HG03460 (cell line): ENCODE results near the gene PTGR3.

Source experiments
- ATAC-seq: cut with Tn5 transposase; IDR thresholded peaks from one replicate; pipeline ENCODE4 v1.9.1; 2021; ENCODE audit not compliant: unreplicated experiment

The PTGR3 gene

DNA sequence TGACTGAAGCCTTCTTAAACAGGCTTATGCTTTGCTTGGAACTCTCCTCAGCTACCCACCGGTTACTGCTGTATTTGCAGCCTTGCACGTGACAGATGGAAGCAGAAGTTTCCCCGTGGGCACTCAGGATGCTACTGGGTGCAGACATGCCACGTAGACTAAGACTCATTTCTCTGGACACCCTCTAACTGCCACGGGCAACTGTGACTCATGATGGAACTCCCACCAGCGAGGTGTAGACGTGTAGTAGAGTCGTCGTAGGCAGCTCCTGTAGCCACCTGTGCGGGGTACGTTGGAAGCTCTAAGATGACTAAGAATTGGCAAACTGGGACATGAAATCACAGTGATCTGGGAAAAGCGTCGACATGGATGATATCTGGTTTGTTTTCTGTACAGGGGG is 29.2 kb upstream of the PTGR3 start:
- ATAC-seq = no peak

DNA sequence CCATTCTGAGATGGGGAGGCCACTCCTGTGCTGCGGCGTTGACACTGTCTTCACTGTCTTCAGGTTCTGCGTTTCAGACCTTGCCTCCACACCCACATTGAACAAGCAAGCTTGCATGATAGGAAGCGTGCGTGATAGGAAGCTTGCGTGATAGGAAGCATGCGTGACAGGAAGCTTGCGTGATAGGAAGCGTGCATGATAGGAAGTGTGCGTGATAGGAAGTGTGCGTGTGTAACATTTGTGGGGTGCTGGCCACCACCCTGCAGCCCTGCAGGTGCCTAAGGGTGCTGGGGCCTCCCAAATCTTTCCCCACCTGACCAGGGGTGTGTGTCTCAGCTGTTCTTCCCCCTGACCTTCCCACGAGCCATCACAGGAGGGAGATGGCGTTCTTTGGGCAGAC is 27.0 kb upstream of the PTGR3 start:
- no peak for ATAC-seq

DNA sequence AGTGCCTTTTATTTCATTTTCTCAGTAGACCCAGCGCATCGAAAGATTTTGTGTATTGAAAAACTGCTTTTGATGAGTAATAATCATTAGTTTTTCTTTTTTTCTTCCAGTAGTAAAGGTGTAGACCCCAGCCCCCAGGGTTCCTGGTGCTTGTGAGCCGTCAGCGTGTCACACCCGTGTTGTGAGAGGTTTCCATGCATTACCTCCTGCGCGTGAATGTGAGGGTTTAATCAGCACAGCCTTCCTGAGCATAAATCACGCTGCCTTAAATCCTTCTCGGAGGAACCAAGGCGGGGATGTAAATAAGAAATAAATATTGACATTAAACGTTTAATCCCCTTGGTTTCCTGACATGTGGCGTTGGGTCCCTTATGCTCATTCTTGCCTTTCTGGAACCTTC is 26.0 kb upstream of the PTGR3 start:
- ATAC-seq = no peak

DNA sequence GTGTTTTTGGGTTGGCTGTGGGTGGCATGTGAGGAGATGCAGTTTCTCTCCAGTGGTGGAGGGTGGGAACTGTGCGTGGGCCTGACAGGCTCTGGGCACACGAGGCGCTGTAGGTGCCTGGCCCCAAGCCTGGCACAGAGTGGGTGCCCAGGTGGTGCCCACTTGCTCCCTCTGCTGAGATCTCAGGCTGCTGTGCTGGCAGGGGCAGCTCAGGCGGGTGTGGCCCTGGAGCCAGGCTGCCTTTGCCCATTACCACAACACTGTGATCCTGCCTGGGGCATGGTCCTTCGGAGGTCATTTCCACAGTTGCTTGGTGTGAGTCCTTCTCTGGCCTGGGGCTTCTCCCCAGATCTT is 22.1 kb upstream of the PTGR3 start:
- no peak for ATAC-seq

DNA sequence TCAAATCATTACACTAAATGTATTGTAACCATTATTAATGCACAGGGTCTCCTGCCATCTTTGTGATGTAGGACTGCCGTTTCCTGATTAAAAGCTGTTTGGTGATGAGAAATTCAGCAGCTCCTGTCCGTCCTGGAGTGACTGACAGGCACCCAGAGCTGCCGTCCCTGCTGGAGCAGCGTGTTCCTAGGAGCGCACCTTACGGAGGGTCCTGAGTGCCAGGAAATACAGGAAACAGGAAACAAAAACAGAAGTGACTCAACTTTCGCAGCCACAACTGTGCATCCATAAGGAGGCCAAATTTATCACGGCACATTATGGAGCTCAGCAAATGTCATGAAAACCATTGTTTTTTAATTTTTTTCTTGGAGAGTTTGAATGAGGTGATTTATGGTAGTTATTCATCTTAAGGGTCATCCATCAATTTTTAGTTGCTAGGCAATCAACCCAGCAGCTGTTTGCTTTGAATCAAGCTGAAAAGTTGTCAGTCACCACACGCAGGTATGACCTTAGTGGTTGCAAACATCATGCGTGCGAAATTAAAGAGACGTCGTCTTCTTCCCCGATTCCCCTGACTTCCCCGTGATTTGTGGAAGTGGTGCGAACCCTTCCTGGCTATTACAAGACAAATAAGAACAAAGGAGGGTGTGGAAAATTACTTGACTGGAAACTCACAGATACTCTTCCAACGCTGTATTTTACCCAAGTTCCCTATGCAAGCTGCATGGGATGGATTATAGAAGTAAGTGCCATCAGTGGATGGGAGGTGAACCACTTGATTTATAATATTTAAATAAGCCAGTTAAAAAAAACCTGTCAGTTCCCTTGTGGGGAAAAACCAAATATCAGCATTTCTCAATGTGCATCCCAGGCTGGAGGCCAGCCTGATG is 21.5 kb upstream of the PTGR3 start:
- ATAC-seq = no peak

DNA sequence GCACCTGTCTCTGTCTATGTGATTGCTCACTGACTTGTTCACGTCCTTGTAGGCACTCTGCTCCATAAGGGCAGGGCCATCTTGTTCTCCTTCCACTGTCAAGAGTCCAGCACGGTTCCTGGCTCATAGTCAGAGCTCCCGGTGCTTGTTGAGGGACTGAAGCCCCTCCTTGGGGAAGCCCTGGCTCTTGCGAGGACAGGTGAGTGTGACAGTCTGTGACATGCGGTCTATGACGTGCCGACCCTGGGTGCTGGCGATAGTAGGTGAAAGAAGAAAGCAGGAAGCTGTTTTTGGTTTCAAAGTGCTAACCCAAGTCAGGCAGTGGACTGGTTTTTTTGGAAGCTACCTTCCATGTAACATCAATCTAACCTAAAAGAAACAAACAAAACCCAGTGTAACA is 20.5 kb upstream of the PTGR3 start:
- ATAC-seq = no peak

DNA sequence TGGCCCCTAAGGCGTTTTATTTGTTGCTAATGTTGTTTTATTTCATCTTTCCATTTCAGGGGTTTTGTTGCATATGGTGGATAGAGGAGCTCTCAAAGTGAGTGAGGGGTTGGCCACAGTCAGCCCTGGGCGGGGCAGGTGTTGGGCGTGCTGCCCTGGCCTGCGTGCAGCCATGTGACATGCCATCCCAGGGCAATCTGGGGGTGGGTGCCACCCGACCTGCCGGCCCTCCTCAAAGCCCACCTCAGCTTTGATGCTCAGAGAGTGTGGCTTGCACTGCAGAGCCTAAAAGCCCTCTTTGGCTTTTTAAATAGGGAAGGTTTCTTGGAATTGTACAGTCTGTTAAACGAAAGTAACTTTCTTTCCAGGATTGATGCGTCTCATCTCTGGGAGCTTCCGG is 20.0 kb upstream of the PTGR3 start:
- no peak for ATAC-seq

DNA sequence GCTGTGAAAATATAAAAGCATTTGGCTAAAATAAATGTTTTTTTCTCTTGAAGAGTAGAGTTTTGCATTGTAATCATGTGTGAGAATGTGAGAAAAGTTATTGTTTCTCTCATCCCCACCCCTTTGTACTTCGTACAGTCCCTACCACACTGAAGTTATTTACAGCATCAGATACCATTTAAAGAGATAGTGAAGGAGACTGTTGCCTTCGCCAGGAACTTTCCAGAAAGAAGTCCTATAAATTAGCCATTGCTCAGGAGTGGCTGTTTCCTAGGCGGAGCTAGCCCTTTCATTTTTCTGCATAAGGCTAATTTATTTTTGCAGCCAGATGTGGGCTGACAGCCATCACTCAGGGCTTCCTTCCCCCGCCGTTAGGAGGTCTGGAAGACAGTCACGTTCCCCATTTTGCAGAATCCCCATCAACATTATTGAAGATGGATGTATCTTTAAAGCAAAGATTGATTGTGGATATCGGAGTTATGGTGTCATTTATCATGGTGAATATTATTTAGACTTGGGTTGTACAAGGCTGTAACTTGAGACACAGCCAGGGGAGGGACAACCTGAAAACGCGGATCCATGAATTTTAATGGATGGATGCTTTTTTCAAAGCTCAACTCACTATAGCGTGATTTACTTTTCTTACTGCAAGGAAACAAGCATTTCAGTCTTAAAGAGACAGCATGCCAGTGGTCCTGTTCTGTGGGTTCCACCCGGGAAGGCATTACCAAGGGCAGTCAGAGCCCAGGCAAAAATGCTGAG is 18.8 kb upstream of the PTGR3 start:
- no peak for ATAC-seq

DNA sequence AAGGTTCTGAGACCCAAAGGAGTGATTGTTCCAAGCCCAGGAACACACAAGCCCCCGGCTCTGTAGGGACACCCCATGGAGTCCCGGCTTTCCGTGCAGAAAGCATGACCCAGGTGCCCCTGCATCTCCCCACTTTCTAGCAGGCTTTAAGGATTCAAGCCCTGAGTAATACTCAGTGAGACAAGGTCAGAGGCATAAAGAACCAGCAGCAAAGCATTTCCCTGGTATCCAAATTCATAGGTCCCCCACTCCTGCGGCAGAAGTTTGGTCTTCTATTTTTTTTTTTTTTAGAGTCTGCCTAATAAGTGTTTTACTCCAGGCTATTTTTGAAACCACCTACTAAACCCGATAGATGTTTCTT is 18.0 kb upstream of the PTGR3 start:
- ATAC-seq = no peak

DNA sequence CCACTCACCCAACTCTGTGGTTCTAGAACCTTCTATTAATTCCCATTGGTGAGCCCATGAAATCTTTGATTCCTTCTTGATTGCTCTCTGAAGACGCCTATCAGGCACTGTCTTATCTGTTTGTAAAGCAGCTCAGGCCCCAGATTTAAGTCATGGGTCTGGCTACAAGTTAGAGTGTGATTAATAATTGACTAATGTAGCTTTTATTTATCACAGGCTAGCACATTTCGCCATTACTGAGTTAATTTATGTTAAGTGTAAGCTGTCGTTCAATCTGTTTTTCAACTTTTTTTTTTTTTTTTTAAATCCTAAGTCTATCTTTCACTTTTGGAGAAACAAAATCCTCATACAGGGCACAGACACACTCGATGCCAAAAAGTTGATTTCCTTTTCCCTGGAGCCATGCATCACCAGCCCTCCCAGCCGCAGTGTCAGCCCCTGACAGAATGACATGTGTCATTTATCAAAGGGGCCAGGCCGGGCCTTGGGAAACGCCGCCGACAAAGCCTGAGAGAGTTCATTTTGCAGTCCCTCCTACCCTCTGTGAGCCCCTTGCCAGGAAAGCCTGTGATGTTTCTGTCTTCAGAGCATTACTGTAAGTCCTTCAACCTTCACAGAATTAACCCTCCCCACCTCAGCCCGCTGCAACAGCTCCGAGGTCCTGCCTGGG is 17.5 kb upstream of the PTGR3 start:
- no peak for ATAC-seq

DNA sequence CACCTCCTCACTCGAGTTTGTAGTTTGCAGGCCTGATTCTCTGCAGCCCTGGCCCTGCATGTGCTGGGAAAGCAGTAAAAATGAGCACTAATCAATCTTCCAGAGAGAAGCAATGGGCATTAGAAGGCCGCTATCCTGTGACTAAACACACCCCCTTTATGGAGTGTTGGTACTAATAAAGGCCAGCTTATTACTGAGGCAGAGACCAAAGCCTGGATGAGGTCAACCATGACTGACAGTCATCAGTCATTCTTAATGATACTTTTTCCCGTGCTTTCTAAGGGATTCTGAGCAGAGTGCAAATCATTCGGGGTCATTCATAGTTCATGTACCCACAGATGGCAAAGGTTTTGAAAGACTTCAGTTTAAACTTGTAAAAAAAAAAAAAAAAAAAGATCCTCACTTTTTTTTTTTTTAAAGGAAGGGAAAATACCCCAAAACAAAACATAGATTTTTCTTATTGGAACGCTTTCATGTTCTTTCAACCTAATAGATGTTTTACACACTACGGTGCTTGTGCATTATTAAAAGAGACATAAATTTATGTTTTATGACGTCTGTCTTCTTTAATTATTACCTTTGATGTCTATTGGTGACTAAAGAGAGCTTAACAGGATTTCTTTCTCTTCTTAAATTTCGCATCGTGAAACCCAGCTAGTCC is 14.9 kb upstream of the PTGR3 start:
- no peak for ATAC-seq

DNA sequence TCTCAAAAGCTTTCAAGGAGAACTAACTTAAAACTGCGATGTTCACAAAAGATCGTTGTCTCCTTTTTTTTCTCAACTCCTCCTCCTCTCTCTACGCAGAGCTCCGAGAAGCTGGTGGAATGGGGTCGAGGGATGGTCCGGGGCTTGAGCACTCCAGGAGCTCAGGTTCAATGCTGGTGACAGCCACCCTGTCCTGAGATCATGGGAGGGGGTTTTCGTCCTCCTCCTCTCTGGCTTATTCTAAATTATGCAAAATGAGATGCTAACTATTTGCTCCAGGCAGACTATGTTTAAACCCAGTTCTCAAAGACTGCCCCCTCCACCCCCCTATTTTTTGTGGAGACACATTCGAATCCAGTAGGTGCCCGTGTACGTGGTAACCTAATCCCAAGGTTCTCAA is 13.5 kb upstream of the PTGR3 start:
- ATAC-seq = no peak

DNA sequence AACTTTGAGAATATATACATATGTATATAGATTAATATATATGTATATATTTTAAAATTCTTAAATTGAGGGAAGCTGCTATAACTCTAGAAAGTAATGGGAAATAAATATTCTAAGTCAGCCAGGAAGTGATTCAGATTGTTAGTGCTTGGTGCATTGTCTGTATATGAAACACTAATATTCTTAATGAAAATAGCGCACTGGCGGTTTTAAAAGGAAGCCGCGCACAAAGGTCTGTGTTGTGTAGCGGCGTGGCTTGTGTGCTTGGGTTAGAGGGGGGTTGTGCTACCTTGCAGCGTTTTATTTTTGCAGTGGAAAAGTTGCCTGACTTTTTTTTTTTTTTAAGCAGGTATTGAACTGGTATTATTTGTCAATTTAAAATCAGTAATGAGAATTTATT is 13.0 kb upstream of the PTGR3 start:
- ATAC-seq = no peak

DNA sequence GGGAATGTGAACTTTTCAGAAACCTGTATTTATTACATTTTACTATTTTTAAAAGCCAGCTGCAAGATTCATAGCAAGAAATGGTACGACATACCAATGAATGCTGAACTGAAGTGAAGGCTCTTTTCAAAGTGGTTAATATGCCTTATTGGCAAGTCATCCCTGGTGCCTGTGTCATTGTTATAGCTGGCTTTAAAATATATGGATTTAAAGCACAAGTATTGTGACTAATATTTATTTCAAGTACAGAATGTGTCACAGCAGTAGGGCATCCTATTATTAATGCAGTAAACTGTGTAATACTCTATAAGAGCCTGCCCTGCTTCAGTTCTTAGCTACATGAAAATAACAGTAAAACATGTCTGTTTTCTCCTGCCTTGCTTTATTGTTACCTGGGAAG is 12.5 kb upstream of the PTGR3 start:
- ATAC-seq = no peak

DNA sequence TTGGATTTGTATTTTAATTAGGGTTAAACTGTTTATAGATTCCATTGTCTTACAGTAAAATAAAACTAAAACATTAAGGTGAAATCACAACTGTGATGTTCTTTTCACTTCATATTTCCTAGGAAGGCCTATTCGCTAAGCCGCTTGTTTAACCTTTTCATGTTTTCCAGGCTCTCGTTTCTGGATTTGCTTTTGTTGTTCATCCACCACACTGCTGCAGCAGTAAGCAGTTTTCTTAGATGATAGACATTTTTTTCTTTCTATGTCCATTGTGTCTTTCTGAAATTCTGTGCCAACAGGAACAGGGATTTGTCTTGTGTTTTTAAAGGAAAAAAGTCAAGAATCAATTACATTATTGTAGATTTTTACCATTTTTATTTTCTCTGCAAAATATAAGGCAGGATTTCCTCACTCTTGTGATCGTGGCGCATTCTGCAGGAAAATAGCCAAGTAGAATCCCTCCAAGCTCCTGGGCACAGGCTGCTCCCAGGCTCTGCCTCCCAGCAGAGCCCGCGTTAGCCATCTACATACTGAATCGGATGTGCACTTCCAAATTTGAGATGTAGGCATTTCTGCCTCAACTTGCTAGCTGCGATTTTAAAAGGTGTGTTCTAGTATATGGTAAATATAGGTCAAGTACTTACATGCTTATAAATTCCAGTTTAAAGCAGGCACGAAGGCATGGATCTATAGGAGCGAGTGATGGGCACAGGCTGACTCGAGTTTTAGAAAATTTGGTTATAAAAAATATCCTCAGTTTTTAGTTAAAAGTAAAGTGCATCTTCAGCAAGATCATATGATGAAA is 11.8 kb upstream of the PTGR3 start:
- ATAC-seq = no peak

DNA sequence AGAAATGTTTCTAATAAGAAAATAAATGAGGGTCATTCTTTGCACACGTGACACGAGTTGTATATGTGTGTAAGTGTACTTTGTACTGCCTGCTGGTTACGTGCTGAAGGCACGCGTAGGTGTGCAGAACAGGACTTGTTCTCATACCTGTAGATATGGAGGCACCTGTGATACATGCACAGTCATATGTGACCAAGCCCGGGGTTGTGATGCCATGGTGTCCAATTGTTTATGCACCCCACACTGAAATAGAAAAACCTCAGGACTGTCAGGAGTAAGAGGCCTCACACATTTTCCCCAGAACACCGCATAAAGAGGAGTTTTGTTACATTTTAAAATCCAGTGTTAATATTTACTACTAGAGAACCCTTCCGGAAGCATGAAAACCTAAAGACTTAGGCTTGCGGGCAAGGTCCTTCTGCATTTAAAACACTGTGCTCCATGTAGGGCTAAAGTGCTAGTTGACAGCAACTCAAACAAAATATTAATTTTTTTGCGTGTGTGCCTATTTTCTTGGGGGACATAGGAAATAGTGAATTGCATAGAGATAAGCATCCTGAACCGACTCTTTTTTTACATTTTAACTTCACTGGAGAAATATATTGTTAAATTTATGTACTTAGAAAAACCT is 10.9 kb upstream of the PTGR3 start:
- no peak for ATAC-seq

DNA sequence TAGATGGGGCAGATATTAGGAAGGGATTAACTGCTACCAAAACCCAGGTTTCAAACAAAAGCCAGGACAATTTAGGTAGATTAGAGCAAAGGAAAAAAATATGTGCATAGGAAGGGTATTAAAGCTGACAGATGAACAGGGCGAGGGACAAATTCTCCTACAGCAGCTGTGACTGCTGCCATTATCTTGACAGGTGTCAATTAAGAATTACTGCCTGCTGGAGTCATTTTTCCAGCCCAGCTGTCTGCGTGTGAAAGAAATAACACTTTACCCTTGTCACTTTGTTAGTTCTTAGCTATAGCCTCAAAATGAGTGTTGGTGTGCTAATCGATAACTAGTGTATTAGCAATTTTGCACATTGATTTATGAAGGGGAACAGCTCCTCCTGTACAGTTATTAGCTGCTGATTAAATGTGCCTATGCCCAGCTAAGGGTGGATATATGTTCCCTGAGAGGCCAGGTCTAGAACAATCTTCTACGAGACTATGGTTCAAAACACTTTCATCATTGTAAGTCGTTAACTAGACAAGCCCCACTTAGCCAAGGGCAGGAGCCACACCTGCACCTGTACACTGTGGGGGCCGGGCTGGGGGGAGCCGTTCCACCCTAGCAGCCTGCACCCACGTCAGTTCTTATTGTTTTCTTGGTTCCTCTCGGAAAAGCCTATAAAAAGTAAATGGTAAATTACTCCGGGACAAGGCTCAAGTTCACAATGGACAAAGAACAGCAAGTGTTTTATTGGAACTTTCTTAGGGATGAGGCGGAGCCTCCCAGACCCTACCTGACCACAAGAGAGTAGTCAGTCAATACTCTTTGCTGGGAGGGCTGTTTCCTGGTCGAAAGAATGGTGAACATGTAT is 9.4 kb upstream of the PTGR3 start:
- no peak for ATAC-seq

DNA sequence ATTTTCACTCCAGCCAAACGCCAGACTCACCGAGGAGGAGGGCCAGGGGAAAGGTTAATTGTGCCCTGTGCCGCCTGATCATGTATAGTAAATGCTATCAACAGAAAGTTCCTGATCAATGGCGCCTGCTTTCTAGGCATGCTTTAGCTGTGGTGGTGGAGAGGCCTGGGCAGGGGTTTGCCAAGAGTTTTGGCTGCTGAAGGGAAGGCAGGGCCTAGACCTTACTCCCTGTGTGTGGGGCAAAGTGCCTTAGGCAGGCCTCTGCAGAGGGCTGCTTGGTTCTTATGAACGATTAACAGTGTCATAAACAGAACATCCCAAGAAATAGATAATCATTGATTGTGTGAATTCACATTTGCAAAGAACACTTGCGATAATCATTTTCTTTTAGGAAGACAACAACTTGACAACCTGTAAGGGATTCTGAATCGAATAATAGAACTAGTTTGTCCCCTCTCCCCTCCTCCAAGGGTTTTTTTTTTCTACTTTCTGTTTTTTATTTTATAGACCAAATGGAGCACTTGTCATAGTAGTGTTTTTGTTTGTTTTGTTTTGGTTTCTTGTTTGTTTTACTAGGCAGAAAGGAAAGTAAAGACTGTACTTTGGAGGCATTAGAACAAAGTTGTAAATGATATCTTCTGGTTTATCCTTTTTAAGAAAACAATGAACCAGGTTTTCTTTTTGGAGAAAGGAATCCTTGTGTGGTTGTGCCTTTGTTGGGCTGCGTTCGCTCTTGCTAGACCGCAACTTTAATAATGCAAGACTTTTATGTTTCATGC is 8.2 kb upstream of the PTGR3 start:
- no peak for ATAC-seq
